PC-3 (cell line): Measurements from ENCODE around the gene VDAC1.

Experiments
- CTCF ChIP-seq: fragments of 300-600 bp; sonication (generic); conservative IDR thresholded peaks from 2 replicates; pipeline ENCODE4 v1.5.1; 2017; ENCODE audit warnings: antibody characterized with exemption, low read depth, mild to moderate bottlenecking, low read length
- EZH2phosphoT487 ChIP-seq: fragments of 300-600 bp; sonication (generic); IDR thresholded peaks from 2 replicates; pipeline ENCODE4 v1.6.1; 2018; ENCODE audit warnings: mild to moderate bottlenecking, antibody characterized with exemption, low read length, borderline replicate concordance

GRCh38 chr5:133967698-133968203, 37.0 kb downstream of the VDAC1 start:
- TF ChIP-seq CTCF (no peak), EZH2phosphoT487 (no peak)
